Measurements from ENCODE around the gene HOXA1.

The HOXA1 gene

DNA sequence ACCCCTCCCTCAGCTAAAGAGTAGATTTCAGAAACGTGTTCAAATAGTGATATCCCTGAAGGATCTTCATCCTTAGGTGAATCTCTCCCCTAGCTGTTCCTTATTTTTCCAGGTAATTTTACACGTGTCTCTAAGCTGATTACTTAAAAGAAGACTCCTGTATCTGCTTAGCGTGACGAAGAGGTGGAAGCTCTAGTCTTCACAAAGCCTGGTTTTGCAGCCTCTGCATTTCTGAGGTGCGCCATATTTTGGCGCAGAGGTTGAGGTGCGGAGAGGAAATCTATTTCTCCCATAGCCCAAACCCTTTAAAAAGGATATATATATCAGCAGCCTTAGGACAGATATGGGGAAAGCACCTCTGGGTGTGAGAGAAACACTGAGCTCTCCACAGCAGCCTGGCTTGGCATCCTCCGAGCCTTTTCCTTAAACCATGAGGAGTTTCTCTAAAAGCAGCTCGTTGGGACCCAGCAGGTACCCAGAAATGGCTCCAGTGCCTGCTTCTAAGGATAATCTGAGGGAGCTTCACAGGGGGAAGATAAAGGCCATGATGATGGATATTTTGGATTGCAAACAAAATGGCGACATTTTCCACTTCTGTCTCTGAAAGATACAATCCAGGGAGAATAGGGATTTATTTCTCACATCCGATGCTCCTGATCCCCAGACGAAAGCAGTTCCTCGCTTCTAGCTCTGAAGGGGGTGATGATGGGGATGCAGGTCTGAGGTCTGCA lies 9.7 kb upstream of the HOXA1 start:
- no peak for DNase-seq (ENCODE audit: low read depth)

DNA sequence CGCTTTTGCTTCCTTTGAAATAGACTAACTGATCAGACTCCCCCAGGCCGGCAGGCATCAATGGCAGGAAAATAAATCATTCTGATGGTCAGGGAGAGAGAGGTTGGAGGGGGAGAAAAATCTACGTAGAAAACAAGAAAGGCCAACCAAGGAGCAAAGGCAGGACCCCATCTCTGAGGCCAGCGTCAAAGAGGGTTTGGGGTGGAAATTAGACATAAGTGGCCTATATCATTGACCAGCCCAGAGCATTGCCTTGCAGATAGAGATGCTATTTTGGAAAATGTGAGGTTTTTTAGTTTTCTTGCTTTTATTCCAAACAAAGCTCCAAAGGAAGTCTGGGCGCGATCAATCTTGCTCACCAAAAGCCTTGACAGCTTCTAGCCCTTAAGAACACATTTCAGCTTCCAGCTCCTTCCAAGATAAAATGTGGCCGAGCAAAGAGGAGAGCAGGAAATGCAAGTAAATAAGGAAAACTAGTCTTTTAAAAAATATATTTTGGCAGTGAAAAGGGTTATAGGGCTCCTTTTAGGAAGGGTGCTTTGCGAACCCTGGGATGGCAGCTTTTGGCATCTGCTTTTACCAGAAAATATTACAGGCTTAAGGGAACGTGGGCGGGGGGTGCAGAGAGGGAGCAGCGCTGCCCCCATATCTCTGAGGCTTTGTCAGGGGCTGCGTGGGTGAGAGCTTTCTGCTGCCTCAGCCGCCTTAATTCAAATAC lies 8.7 kb upstream of the HOXA1 start:
- no peak for DNase-seq (ENCODE audit: low read depth)

DNA sequence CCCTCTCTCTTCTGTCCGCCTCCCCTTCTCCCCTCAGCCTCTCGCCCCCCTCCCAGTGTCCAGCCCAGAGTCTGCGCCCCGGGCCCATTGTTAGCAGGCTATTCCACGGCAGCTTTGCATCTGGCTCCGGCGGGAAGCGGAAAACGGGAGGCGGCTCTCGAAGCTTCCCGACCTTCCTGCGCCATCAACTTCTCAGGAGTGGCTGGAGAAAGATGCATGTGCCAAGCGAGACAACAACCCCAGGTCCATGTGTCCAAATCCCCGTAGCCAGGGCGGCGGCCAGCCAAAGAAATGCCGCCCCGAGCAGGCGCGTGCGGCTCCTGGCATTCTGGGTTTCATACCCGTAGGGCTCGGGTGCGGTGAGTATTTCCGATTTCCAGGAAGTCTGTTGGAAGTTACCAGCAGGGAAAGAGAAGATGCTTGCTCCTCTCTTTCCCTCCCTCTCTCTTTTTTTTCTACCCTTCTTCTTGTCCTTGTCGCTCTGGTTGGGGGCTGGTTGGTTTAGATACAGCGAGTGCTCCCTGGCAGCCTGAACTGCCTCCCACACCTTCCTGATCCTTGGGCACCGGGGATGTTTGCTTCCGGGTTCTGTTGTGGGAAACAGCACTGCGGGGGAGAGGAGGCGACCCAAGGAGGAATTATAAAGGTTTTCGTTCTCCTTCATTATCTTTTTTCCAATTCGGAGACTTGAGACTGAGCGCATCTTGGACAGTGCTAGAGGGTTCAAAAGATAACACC lies 7.9 kb upstream of the HOXA1 start:
- DNase-seq (ENCODE audit: low read depth) = no peak

DNA sequence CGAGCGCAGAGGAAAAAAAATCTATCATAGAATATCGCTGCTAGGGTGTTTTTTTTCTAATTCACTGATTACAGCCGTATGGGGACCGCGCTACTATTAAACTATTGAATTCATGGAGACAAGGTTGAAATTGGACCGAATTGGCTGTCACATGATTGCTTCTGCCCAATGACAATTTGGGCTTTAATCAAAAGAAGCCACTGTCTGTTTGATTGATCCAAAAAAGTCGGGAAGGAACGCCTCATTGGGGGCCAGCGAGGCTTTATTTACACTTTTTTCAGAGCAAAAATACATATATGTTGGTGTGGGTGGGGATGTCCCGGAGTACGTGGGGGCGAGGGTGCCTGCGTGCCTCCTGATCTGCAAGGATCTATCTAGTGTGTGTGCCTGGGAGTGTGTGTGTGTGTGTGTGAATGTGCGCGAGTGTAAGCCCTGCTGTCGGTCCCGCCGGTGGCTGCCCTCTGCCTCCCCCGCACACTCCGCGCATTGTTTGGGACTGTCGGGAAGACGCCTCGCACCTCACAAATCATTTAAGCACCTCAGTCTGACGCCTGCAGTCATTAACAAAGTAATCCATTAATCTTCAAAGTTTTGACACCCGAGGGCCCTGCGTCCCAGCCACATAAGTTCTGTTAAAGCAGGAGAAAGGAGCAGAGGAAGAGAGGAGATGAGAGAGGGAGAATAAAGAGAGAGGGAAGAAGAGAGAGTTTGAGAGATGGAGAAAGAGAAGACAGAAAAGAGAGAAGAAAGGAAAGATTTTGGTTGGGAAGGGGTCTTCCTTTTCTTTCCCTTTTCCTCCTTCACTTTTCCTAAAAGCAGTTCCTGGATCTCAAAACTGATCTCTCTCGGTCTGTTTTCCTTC lies 7.0 kb upstream of the HOXA1 start, which contains the start of gene HOXA2:
Gene HOXA2 (minus strand): TSS at position 103 of the 862 bp plus-strand sequence. CDS start 183 bp downstream, outside the sequence.
- DNase-seq (ENCODE audit: low read depth) = no peak

DNA sequence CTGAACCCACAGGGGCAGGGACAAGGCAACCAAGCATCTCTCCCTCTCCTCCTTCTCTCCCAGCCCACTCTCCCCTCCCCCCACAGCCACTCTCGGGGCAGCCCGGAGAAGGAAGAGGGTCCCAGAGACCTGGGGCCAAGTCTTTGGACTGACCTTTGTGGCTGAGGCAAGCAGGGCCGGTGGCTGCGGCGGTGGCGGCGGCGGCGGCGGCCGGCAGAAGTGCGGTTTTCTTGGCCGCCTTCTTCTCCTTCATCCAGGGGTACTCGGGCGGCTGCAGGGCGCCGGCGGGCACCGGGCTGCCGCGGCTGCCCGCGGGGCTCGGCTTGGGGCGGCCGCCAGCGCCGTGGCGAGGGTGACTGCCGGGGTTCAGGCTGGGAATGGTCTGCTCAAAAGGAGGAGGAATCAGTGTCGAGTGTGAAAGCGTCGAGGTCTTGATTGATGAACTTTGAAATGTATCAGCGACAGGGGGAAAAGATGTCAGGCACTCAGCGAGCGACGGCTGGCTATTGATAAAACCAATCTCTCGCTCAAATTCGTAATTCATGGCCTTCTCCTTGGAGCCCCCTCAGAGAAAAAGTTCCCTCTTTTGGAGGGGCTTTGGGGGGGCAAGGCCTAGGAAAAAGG lies 6.3 kb upstream of the HOXA1 start:
- DNase-seq (ENCODE audit: low read depth) = no peak

DNA sequence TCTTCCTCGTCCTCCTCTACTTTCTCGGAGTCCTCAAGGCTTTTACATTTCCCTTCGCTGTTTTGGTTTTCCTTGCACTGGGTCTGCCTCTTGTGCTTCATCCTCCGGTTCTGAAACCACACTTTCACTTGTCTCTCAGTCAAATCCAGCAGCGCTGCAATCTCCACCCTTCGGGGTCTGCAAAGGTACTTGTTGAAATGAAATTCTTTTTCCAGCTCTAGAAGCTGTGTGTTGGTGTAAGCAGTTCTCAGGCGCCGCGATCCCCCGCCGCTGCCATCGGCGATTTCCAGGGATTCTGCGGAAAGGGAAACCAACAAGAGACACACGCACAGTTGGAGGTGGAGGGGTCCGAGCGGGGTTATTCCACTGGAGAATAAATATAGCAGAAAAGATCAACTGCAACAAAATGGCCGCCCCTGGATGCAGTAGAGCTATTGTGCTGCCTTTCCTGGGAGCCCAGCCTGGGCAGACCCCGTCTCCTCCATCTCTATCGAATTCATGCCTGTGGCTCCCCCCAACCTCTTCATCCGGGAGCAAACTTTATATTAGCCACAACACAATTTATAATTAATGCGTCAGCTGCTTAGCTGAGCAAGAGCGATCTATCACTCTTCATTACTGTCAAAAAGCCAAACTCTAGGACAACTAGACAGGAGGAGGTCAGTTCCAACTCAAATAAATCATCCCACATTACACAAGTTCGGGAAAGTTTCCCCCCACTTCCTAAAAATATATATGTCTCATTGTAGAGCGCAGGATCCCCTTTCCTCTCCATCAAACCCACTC lies 5.6 kb upstream of the HOXA1 start:
- DNase-seq (ENCODE audit: low read depth) = no peak

DNA sequence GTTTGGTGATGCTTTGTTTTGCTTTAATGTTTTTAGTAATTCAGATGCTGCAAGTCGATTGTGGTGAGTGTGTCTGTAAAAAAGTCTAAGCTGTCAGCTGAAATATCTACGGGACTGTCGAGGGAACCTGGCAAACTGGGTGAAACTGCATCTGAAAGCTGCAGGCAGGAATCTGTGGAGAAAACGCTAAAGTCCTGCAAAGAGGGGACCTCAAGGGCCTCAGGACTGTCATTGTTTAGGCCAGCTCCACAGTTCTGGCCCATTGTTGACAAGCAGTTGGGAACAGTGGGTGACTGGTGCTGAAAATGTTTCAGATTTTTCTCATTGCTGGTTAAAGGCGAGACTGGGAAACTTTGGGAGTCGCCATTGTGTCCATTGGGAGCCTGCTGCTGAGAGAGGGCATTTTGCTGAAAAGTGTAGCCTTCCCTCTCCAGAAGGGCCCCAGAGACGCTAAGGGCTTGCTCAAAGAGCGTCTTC lies 4.9 kb upstream of the HOXA1 start:
- no peak for DNase-seq (ENCODE audit: low read depth)

DNA sequence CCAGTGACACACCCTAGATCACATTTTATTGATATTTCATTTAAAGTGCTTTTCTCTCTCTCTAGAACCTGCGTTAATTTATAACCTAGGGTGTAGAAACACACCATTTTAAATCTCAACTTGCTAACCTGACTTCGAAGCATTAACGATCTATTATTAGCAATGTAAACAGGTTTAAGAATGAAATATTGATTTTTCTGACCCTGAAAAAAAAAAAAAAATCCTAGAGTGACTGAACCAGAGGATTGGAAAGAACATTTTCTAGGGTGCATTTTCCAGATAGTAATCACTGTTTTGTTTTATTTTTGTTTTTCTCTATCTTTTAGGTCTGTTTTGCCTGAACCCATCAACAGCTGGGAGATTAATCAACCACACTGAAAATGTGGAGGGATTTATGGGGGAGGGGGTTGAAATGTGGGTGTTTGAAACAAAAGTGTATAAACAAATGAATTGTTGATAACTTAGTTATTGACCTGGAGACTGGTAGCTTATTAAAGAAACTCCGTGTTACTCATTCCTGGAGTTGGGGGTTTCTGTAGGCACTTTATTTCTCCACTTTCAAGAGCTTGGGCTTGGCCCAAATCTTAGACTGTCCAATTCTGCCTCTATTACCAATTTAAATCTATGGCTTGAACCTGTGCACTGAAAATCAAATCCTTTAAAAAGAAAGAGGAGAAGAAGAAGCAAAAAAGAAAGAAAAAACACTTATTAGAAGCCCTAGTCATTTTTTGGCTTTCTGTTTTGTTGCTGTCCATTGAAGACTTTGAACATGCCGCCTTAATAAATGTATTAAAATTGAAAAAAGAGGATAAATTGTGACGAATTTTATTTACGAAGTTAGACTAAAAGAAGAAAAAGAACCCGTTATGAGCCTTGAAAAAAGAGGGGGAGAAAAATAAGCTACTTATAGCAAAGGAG lies 3.9 kb upstream of the HOXA1 start:
- no peak for DNase-seq (ENCODE audit: low read depth)

DNA sequence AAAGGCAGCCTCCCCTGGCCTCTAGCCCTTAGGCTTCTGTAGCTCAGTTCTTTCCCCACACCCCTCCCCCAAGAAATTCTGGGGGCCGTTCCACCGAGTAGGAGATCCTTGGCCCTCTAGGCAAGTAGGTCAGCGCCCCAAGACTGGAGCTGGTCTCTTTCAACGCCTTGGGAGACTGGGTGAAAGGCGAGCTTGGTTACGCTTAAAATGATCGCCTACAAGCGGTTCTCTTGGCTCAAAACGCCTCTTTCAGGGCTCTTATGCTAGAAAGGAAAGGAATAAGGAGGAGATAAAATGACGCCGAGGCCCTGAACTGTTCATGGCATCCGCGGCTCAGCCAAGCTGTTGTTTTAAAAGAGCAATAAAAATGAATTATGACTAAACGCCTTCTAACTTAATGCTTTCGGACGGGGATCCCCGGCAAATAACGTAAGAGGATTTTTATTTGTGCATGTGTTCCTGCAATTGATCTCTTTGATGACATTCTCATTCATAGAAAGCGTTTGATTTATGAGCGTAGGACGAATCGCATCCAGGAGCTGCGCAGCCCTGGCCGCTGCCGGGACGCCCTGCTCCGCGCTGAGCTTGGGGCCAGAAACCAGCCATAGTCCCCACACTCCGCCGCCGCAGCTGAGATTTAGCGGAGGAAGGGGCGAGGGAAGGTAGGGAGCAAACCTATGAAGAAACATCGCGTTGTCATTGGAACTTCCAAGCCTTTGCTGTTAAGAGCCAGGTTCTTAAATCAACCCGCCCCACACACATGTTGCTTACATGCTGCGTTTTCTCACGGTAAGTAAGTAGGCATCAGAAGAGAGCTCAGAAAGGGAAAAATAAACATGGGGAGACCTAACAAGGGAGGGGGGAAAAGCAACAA lies 3.0 kb upstream of the HOXA1 start:
- no peak for DNase-seq (ENCODE audit: low read depth)

DNA sequence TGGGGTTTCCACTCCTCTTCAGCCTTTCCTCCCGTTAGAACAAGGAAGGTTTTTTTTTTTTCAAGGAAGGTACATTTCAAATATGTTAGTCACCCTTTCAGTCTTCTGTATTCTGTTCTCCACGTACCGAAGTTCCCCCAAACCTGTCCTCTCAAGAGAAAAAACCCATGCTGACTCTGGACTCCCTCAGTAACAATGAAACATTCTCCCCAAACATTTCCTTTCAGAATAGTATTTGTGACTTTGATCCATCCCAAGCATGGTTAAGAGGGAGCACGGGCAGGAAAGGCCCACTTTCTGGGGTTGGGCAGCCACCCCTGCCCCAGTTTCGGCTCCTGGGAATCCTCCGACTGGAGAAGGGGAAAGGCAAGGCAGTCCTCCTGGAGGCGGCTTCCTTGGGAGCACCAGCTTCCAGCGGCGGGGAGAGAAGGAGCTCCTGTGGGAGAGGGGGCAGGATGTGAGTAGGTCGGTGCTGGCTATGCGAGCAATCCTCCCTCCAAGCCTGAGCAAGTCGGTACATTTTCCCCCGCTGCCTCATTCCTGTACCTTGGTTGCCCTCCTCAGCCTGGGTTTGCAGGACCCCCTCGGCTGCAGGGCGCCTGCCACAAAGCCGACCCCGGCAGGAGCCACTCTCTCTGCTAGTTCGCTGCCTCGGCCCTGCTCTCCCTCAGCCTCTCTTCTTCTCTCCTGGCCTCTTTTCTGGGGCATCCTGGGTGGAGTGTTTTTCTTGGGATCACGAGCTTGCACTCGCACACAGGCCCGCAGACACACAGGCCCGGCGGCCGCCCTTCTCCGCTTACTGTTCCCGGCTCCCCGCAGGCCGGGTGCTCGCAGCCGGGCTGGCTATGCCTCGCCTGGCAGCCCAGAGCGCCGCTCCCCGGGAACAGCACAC lies 2.1 kb upstream of the HOXA1 start:
- DNase-seq (ENCODE audit: low read depth) = no peak

DNA sequence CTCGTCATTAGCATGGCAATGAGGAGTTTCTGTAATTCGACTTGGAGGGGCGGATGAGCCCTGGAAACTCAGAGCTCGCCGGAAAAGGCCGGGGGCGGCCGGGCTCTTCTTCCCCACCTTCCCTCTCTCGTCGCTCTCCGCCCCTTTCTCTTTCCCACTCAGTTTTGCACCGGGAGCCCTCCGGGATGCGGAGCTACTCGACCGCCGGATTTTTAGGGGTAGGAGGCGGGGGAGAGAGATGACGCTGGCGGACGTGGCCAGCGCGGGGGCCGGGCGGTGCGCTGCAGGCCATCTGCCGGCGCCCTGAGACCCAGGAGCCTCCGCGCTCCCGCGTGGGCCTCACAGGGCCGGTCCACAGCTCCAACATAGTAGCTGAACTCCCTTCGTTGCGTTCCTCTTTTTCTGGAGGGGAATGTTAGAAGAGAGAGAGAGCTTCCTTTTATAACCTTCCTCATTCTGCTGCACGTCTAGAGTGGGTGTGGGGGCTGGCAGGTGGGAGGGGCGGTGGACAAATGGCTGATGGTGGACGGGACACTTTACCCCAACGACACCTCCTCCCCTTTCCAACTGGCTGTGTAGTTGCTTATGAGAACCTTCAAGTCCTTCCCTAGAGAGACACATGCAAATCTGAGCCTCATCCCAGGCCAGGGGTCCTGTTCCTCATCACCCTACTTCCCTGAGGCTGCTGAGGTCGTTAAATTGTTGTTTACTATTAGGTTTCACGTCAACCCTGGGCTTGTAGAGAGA lies 1.1 kb upstream of the HOXA1 start:
- no peak for DNase-seq (ENCODE audit: low read depth)

DNA sequence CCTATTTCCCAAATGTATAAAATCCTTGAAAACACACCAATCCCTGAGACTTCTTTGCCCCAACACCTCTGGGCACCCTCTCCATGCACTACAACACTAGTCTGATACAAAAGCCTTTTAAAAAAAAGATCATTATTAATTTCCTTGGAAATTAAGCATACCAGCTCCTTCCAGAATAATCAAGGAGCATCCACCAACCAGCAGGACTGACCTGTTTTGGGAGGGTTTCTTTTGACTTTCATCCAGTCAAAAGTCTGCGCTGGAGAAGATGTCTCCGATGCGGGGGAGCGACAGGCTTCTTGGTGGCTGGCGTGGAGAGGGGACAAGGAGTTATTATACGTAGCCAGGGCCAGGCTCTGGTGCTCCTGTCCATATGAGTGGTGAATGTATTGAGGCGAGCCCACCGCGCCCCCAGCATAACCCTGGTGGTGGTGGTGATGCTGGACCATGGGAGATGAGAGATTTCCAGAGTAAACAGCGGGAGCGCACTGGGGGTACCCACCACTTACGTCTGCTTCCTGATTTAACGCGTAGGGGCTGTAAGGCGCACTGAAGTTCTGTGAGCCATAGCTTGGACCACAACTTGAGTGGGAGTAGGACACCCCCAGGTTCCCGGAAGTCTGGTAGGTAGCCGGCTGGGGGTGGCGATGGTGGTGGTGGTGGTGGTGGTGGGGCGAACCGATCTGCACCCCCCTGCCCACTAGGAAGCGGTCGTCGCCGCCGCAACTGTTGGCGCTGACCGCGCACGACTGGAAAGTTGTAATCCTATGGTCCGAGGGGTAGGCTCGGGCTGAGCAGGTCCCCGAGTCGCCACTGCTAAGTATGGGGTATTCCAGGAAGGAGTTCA lies 527 bp downstream of the HOXA1 start:
- no peak for DNase-seq (ENCODE audit: low read depth)

DNA sequence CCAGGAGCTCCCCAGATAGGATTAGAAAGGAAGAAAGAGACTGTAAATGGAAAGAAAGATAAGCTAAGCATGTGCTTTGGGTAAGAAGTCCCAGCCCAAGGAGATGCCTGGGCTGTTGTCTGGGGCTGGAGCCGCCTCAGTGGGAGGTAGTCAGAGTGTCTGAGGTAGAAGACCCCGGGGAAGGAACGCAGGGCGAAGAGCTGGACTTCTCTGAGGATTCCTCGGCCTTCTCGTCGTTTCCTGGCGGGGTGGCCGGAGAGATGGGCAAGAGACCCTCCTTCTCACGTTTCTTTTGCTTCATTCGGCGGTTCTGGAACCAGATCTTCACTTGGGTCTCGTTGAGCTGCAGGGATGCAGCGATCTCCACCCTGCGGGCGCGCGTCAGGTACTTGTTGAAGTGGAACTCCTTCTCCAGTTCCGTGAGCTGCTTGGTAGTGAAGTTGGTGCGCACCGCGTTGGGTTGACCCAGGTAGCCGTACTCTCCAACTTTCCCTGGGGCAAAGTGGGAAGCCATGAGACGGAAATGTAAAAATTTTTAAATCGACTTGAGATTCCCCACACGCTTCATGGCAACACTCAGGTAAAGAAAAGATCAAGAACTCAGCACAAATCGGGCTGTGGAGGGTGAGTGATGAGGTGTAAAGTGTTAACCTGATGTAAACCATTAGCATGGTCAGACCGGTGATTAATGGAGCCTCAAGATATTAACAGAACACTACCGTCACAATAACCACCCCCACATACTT lies 1.3 kb downstream of the HOXA1 start:
- DNase-seq (ENCODE audit: low read depth) = no peak

DNA sequence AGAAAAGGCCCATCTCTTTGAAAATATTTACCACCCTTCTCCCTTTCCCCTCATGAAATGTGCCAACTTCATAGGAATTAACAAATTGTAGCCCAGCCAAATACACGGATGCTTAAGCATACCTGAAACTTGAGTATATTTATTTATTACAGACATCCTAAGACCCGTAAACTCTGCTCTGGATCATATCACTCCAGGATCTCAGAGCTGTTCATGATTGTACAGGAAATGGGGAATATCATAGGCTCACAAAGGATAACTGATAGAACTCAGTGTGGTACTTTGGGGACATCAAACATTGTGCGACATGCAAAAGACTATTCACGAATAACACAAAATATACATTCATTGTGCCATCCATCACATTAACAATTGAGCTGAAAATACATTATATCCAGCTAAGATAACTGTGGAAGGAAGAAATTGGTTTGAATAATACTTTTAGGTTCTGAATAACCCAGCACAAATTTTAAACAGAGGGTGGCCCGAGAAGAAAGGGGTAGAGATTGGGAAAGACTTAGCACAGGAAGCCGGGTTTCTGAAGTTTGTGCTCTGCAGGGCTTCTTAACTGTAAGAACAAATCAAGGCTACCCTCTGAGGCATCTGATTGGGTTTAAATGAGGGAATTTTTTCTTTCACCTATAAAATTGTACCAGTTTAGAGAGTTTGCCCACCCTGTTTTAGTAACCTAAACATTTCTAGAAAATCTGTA lies 2.5 kb downstream of the HOXA1 start:
- DNase-seq (ENCODE audit: low read depth) = no peak

DNA sequence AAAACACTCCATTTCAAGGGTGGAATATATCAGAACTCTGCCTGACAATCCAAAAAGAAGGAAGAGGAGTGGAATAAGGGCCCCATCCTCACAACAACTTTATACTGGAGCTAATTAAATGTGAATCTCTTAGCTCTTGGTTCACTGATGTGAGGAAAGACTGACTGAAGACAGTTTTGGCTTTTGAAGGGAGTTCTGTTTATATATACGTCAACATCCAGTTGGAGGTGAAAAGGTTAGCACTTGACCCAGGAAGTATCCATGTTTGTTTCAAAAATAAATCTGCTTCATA lies 3.0 kb downstream of the HOXA1 start:
- DNase-seq (ENCODE audit: low read depth) = no peak

Measured in GM04503 (cell line).